Psoas muscle (tissue), 8 donors: ENCODE measurements around the gene FYTTD1. TPM values are rescaled to one million over a fixed set of nuclear protein-coding genes. Genes with fewer than 3 reads are reported as not detected.

Experiments used
- ATAC-seq, 4 donors: fragments of 200-7000 bp; cut with Tn5 transposase; one replicate each; pipeline ENCODE4 v1.9.1; 2020; ENCODE audit warnings: moderate library complexity in 3 of 4, mild to moderate bottlenecking in 2 of 4
- DNase-seq, 2 donors: peaks; one replicate each; pipeline ENCODE4 v3.0.0-alpha.2; 2020
- H3K27ac ChIP-seq: fragments of 200-600 bp; one replicate; pipeline ENCODE4 v1.8.0; 2022
- H3K27me3 ChIP-seq, 3 donors: fragments of 200-600 bp in 1 of 3; one replicate each; pipeline versions ENCODE4 v1.6.1 to v1.8.0; 2013 to 2022; ENCODE audit warnings: low read length in 2 of 3, mild to moderate bottlenecking in 2 of 3, moderate library complexity in 1 of 3; ENCODE audit not compliant: insufficient read depth in 3 of 3
- H3K36me3 ChIP-seq, 2 donors: fragments of 200-600 bp in 1 of 2; one replicate each; pipeline versions ENCODE4 v1.6.1 to v1.8.0; 2013 to 2022; ENCODE audit warnings: low read depth in 1 of 2, mild to moderate bottlenecking in 1 of 2, moderate library complexity in 1 of 2; ENCODE audit not compliant: insufficient read depth in 1 of 2
- H3K4me1 ChIP-seq: fragments of 200-600 bp; one replicate; pipeline ENCODE4 v1.8.0; 2022
- H3K4me3 ChIP-seq: fragments of 200-600 bp; one replicate; pipeline ENCODE4 v1.8.0; 2022; ENCODE audit warnings: mild to moderate bottlenecking
- H3K9me3 ChIP-seq: fragments of 200-600 bp; one replicate; pipeline ENCODE4 v1.8.0; 2022
- WGBS, 3 donors: extraction: QIAGEN DNeasy Blood & Tissue Kit; methylation state at CpG; one replicate each; pipeline versions ENCODE4 v1.1.6 to v1.1.7; 2013; 5-methylcytosine and 5-hydroxymethylcytosine counted together
- intact Hi-C, 2 donors: fragments of 100-400 bp; cut with DNase I; formaldehyde crosslinking; loops; one replicate each; pipeline versions ENCODE4 v1.11.0 to v1.14.2; 2022
- polyA plus RNA-seq, 3 donors: library from polyadenylated mRNA; stranded (reverse); fragments of 200-250 nt; gene quantifications; one replicate each; pipeline ENCODE4 v1.2.3, GENCODE V29; 2013
- total RNA-seq, 4 donors: library from RNA; stranded (reverse); fragmentation: NEBNext Ultra II Directional in 2 of 4; extraction: Animal tissue kit (Norgen Biotek cat#: 25700) in 2 of 4; gene quantifications; one replicate each; pipeline versions ENCODE4 v1.2.1 to v1.2.4, GENCODE V29; 2021 to 2023
- TF ChIP-seq, protein P1 (sequence below): fragments of 200-600 bp; IDR thresholded peaks from one replicate; pipeline ENCODE4 v1.8.0; 2022; ENCODE audit warnings: antibody characterized with exemption
- donor health status: healthy with polysubstance abuse.
- donor health status: DM: no; HTN: no; CAD: no; lungs with moderate emphysema.
- donor health status: Bipolar disorder and iron deficiency.
- donor health status: healthy.
- donor health status: DM: yes; HTN: yes; CAD: no.
- donor health status: DM: no; HTN: no; CAD: no.
- donor health status: DM: no; HTN: no; CAD: no.
- donor health status: DM: yes; HTN: yes; CAD: no.

Gene FYTTD1
- total and polyA plus RNA-seq, 7 donors, result 15.2 to 232 (median 143) TPM

DNA sequence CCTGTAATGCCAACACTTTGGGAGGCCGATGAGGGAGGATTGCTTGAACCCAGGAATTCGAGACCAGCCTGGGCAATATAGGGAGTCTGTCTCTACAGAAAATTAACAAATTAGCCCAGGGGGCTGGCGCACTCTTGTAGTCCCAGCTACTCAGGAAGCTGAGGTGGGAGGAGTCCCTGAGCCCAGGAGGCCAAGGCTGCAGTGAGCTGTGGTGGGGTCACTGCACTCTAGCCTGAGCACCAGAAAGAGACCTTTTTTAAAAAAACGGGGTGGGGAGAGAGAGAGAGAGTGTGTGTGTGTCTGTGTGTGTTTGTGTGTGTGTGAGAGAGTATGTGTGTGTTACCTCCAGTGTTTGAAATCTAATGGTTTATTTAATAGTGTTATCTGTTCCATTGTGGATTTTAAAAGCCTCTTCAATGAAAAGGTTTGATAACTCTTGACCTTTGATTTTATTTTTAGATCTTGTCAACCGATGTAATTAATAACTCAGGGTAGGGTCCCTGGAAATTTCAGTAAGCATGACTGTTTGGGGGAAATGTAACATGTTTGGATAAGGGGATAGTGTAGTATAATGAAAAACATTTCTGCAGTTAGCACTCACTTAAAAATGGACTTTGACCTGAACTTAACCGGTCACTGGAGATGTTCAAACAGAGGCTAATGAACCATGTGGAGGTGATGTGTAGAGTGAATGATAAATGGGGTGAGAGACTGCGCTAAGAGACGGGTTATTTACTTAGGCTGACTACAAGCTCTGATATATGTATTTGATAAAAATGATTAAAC lies 71.1 kb downstream of the FYTTD1 start:
- intact Hi-C loops, result no loop called here
- Histone ChIP-seq H3K27ac (no peak overlapping the region), H3K9me3 (no peaks in the 10 kb centered on the region), H3K36me3 (peaks cover 0 to 48% of the 10 kb centered on the region in 2 donors), H3K4me3 (no peak overlapping the region), H3K4me1 (no peaks in the 10 kb centered on the region), H3K27me3 (no peaks in the 10 kb centered on the region)
- TF ChIP-seq, protein P1, sequence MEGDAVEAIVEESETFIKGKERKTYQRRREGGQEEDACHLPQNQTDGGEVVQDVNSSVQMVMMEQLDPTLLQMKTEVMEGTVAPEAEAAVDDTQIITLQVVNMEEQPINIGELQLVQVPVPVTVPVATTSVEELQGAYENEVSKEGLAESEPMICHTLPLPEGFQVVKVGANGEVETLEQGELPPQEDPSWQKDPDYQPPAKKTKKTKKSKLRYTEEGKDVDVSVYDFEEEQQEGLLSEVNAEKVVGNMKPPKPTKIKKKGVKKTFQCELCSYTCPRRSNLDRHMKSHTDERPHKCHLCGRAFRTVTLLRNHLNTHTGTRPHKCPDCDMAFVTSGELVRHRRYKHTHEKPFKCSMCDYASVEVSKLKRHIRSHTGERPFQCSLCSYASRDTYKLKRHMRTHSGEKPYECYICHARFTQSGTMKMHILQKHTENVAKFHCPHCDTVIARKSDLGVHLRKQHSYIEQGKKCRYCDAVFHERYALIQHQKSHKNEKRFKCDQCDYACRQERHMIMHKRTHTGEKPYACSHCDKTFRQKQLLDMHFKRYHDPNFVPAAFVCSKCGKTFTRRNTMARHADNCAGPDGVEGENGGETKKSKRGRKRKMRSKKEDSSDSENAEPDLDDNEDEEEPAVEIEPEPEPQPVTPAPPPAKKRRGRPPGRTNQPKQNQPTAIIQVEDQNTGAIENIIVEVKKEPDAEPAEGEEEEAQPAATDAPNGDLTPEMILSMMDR, result no peak
- no peak for ATAC-seq
- WGBS, 3 donors, result 79 to 82% (median 80%) methylated on average over 8 of the region's 8 CpGs
- DNase-seq, result no peak

DNA sequence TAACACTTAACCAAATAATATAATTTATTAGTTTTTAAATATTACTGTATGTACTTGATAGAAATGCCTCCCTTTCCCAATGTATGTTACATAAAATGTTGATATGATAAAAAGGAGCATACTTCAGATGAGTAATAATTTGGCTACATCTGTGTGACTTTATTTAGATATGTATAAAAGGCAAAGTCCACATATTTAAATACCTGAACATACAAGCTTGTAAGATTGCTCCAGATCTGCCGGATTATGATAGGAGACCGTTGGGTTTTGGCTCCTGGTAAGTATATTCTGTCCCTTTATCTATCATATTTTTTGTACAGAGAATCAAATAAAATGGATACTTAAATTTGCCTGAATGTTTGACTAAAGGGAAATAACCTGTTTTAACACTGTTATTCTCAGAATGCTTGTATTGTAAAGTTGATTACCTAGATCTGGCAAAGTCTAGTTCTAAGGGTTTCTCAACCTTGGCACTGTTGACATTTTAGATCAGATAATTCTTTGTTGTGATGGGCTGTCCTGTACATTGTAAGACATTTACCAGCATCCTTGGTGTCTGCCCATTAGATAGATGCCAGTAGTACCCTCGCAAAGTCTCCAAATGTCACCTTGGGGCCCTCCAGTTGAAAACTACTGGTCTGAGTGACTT lies 79.8 kb downstream of the FYTTD1 start:
- DNase-seq (no peak), ATAC-seq (no peak)
- H3K4me1 ChIP-seq, result no peaks in the 10 kb centered on the region
- TF ChIP-seq, protein P1, result no peak
- intact Hi-C loops, result no loop called here
- no peaks in the 10 kb centered on the region for H3K27me3 ChIP-seq
- H3K27ac ChIP-seq, result no peak overlapping the region
- H3K9me3 ChIP-seq, result no peaks in the 10 kb centered on the region
- 95 to 98% (median 95%) methylated on average over 3 of the region's 3 CpGs for WGBS, 3 donors
- H3K36me3 ChIP-seq, result peaks cover 9 to 89% of the 10 kb centered on the region in 2 donors
- H3K4me3 ChIP-seq, result no peak overlapping the region

DNA sequence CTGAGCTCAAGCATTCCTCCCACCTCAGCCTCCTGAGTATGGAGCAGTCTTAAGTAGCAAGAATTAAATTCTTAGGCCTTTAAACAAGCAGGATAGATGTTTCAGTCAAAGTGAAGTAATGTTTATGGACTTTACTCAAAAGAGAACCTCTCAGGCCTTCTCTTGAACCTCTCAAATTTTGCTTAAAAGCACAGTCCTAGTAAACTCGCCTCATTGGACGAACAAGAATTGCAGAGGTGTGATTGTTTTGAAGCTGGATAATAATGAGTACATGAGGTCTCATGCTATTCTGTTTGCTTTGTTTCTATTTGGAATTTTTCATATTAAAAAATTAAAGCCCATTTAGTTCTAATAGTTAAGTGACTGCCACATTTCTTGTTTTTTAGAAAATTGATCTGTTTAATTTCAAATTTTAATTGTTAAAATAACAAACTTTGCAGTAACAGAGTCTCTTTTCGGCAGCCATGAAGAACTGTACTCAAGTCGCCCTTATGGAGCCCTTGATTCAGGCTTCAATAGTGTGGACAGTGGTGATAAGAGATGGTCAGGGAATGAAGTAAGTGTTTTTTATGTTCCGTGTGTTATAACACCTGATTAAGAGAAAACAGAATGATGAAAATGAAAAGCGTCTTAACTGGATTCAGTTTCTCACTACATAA lies 80.8 kb downstream of the FYTTD1 start:
- Histone ChIP-seq H3K9me3 (no peaks in the 10 kb centered on the region), H3K27ac (no peak overlapping the region), H3K4me3 (no peak overlapping the region), H3K36me3 (peaks cover 9 to 97% of the 10 kb centered on the region in 2 donors), H3K4me1 (no peaks in the 10 kb centered on the region), H3K27me3 (no peaks in the 10 kb centered on the region)
- WGBS, 3 donors, result 79 to 88% (median 80%) methylated on average over 6 of the region's 6 CpGs
- TF ChIP-seq, protein P1, result no peak
- ATAC-seq (no peak), DNase-seq (no peak)
- intact Hi-C loops, result no loop called here

DNA sequence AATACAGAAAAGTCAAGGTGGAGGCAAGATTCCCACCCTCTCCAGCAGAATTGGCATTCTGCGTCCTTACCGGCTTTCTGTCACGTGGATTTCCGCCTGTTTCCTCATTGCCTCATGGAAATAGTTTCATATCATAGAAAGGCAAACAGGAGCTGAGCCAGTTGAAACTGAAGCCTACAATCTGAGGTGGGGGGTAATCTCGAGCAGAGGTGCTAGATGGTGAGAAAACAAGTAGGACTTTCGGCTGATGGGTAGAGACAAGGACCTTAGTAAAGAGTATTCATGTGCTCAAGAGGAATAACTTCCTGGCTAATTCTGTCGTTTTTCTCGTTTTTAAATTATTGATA lies 81.3 kb downstream of the FYTTD1 start:
- intact Hi-C loops, result no loop called here
- Histone ChIP-seq H3K4me3 (no peak overlapping the region), H3K27me3 (no peaks in the 10 kb centered on the region), H3K4me1 (no peaks in the 10 kb centered on the region), H3K27ac (no peak overlapping the region), H3K9me3 (no peaks in the 10 kb centered on the region), H3K36me3 (peaks cover 9 to 99% of the 10 kb centered on the region in 2 donors)
- WGBS, 3 donors, result 93 to 96% (median 93%) methylated on average over 8 of the region's 8 CpGs
- DNase-seq, result no peak
- TF ChIP-seq, protein P1, result no peak
- no peak for ATAC-seq
